Type B pancreatic cell (in vitro differentiated cells): ENCODE results near the gene ERVFRD-1. TPM values are rescaled to one million over a fixed set of nuclear protein-coding genes. Genes with fewer than 3 reads are reported as not detected.

Experiments
- DNase-seq: peaks from one replicate; pipeline ENCODE4 v3.0.0; 2021; ENCODE audit warnings: mixed read lengths; ENCODE audit not compliant: unreplicated experiment; ENCODE audit errors: extremely low spot score
- H3K27ac Mint-ChIP-seq: 2 replicates; pipeline ENCODE4 v1.8.0; 2021; ENCODE audit warnings: mild to moderate bottlenecking, mixed read lengths
- H3K27me3 Mint-ChIP-seq: 2 replicates; pipeline ENCODE4 v1.8.0; 2021; ENCODE audit warnings: mixed read lengths
- H3K36me3 Mint-ChIP-seq: 2 replicates; pipeline ENCODE4 v1.8.0; 2021; ENCODE audit warnings: mixed read lengths
- H3K4me1 Mint-ChIP-seq: one replicate; pipeline ENCODE4 v1.8.0; 2021; ENCODE audit warnings: mixed read lengths; ENCODE audit not compliant: unreplicated experiment
- H3K4me3 Mint-ChIP-seq: 2 replicates; pipeline ENCODE4 v1.8.0; 2021; ENCODE audit warnings: mild to moderate bottlenecking, mixed read lengths
- H3K9me3 Mint-ChIP-seq: 2 replicates; pipeline ENCODE4 v1.8.0; 2021; ENCODE audit warnings: mixed read lengths
- CTCF ChIP-seq: fragments of 200-600 bp; sonication (generic); conservative IDR thresholded peaks from 2 replicates; pipeline ENCODE4 v1.5.0; 2021; ENCODE audit warnings: antibody characterized with exemption, mild to moderate bottlenecking
- total RNA-seq: library from RNA; stranded (reverse); gene quantifications from 2 replicates; pipeline ENCODE4 v1.2.1, GENCODE V29; 2021; ENCODE audit warnings: low replicate concordance

Gene ERVFRD-1
- total RNA-seq, 1 donor from 2014 or later: not detected

DNA sequence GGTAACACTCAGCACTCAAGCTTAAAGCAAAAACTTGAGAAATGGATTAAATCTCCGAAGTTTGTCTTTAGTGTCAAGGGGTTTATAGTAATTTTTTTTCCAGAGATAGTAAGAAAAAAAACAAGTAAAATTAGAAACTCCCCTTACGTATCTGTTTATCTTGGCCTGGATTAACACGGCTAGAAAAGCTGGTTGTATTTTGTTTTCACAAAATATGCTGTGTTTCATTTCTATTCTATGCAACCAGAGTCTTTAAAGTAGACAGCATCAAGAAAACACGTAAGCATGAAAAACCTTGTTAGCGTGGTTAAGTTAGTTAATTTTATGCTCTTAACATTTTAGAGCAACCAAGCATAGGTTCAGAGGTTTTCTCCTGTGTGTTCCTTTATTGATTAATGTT is 21.8 kb upstream of the ERVFRD-1 start:
- peaks cover 13% of the 10 kb centered on the region for H3K4me1 Mint-ChIP-seq
- H3K4me3 Mint-ChIP-seq: no peak overlapping the region
- H3K36me3 Mint-ChIP-seq: peaks cover 19% of the 10 kb centered on the region
- no peaks in the 10 kb centered on the region for H3K9me3 Mint-ChIP-seq
- no peaks in the 10 kb centered on the region for H3K27me3 Mint-ChIP-seq
- DNase-seq: no peak
- H3K27ac Mint-ChIP-seq: no peak overlapping the region
- TF ChIP-seq CTCF: no peak

DNA sequence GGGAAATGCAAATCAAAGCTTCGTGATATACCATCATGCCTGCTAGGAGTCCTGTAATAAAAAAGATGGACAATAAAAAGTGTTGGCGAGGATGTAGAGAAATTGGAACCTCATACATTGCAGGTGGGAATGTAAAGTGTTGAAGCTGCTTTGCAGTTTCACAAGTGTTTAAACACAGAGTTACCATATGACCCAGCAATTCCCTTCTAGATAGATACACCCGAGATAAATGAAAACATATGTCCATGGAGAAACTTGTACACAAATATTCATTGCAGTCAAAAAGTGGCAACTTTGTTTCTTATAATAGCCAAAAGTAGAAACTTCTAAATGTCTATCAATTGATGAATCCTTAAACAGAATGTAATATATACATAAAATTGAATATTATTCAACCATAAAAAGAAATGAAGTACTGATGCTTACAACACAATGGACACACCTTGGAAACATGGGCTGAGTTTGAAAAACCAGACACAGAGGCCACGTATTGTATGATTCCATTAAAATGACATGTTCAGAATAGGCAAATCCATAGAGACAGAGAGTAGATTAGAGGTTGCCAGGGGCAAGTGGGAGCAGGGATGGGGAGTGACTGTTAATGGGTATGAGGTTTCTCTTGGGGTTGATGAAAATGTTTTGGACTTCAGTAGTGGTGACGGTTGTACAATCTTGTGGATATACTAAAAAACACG is 20.8 kb upstream of the ERVFRD-1 start:
- Mint-ChIP-seq H3K9me3 (peaks cover 2% of the 10 kb centered on the region), H3K36me3 (peaks cover 22% of the 10 kb centered on the region)

DNA sequence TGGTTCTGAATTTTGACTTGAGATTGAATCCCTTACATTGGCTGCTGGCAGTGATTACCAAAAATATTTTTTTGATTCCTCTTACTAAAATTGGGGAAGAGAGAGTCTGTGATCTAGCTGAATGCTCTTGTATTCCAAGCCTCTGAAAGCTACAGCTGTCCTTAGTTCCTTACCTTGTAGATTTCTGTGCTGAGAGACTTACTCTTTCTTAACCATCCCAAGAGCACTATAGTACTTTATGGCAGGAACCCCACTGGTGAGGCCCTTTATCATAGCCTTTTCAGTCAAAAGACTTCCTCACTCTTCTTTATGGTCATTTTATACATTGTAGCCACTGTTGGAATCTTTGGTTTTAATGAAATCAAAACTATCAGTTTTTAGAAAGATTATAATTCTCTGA is 19.1 kb upstream of the ERVFRD-1 start:
- no peak for TF ChIP-seq CTCF
- H3K4me3 Mint-ChIP-seq: no peak overlapping the region
- H3K27me3 Mint-ChIP-seq: no peaks in the 10 kb centered on the region
- DNase-seq: no peak
- peaks cover 9% of the 10 kb centered on the region for H3K9me3 Mint-ChIP-seq
- no peak overlapping the region for H3K27ac Mint-ChIP-seq
- H3K36me3 Mint-ChIP-seq: peaks cover 28% of the 10 kb centered on the region
- peaks cover 13% of the 10 kb centered on the region for H3K4me1 Mint-ChIP-seq

More for the DNA sequence above, 20.8 kb upstream of the ERVFRD-1 start:
- Mint-ChIP-seq H3K4me1 (peaks cover 13% of the 10 kb centered on the region), H3K27me3 (no peaks in the 10 kb centered on the region), H3K4me3 (no peak overlapping the region), H3K27ac (no peak overlapping the region)
- TF ChIP-seq CTCF: no peak
- no peak for DNase-seq

DNA sequence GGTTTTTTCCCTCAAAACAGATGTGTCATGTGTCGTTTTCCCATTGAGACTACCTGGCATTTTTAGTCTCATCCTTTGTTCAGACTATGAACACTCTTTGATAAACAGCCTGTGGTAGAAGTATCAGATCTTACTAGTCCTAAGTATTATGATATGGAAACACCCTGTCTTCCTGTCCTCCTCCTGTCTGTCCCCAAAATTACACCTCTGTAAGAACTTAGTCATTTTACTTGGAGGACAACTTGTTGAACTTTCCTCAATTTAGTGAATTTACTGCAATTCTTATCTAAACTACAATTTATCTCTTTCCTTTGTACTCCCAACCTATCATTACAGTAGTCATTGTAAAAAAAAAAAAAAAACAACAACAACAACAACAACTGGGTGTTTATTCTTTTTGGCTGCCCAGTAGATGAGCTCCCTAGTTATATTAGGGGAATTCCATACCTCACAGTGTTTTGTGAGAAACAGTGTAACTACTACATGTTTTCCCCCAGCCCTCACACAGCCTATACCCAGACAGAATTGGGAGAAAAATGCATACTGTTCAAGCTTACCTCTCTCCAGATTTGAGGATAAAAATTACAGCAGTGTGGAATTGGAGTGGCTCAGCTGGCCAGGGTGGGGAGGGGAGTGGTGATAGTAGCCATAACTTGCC is 18.5 kb upstream of the ERVFRD-1 start:
- Mint-ChIP-seq H3K36me3 (peaks cover 26% of the 10 kb centered on the region), H3K9me3 (peaks cover 9% of the 10 kb centered on the region), H3K27ac (no peak overlapping the region), H3K4me3 (no peak overlapping the region), H3K27me3 (no peaks in the 10 kb centered on the region), H3K4me1 (peaks cover 13% of the 10 kb centered on the region)
- no peak for TF ChIP-seq CTCF
- no peak for DNase-seq

- Mint-ChIP-seq H3K4me3 (no peak overlapping the region), H3K36me3 (peaks cover 19% of the 10 kb centered on the region), H3K27me3 (no peaks in the 10 kb centered on the region), H3K4me1 (peaks cover 13% of the 10 kb centered on the region), H3K27ac (no peak overlapping the region), H3K9me3 (peaks cover 9% of the 10 kb centered on the region)
- TF ChIP-seq CTCF: no peak
- DNase-seq: no peak
Observed at GRCh38 chr6:11128608-11129007, 17.1 kb upstream of the ERVFRD-1 start.
